ENCODE measurements around the gene MS4A4A. TPM values are rescaled to one million over a fixed set of nuclear protein-coding genes. Genes with fewer than 3 reads are reported as not detected.

MS4A4A gene
- total and polyA plus RNA-seq, 2 of the 4 experiments (the other 2 are of a cell fraction): not detected

- TF ChIP-seq RCOR1 (IDR thresholded peaks at IDR 0.05; ENCODE audit: insufficient replicate concordance, low read length) (no peak), RAD21 (IDR thresholded peaks at IDR 0.05; ENCODE audit: low read length) (no peak), SMC3 (IDR thresholded peaks at IDR 0.05; ENCODE audit: low read depth, low read length) (no peak), FOS (IDR thresholded peaks at IDR 0.05; ENCODE audit: low read depth, low read length) (no peak), USF2 (IDR thresholded peaks at IDR 0.05; ENCODE audit: low read depth, low read length) (no peak), RFX5 (IDR thresholded peaks at IDR 0.05; ENCODE audit: low read depth, low read length) (no peak), MAFK (IDR thresholded peaks at IDR 0.05; ENCODE audit: low read depth, low read length) (no peak), CTCF (conservative IDR thresholded peaks at IDR 0.05; ENCODE audit: low read depth, low read length) (no peak), MXI1 (IDR thresholded peaks at IDR 0.05; ENCODE audit: borderline replicate concordance, low read depth, low read length) (no peak), MAZ (IDR thresholded peaks at IDR 0.05; ENCODE audit: borderline replicate concordance, low read depth, low read length) (no peak)
- H4K8ac ChIP-seq (ENCODE audit: low read depth in 2 of 2, low read length in 2 of 2): no peak overlapping the region
- no peaks in the 10 kb centered on the region for H4K20me1 ChIP-seq (ENCODE audit: insufficient read depth, low read length)
- dilution Hi-C loops (cut with HindIII; ENCODE audit: low sequenced_read_pairs, unreplicated experiment) (no loop called here), in situ Hi-C loops (cut with MboI; ENCODE audit: low sequenced_read_pairs) (no loop called here), intact Hi-C loops (cut with micrococcal nuclease) (no loop called here)
- H2AFZ ChIP-seq (replicated peaks; ENCODE audit: low read length, poor library complexity): no peak overlapping the region
- no peak overlapping the region for H4K91ac ChIP-seq (ENCODE audit: insufficient read depth, low read depth, low read length)
- no peak overlapping the region for H3K4ac ChIP-seq (ENCODE audit: low read depth, low read length)
- no TSS peak for BruUV-seq (replicated peaks)
- no peak overlapping the region for H3K56ac ChIP-seq (ENCODE audit: extremely low read depth, insufficient read depth, low read length)
- H2BK5ac ChIP-seq (ENCODE audit: low read depth, low read length, poor library complexity, severe bottlenecking): no peak overlapping the region
- no peak overlapping the region for H3K14ac ChIP-seq (replicated peaks; ENCODE audit: low read depth, low read length)
- no peak overlapping the region for H3K18ac ChIP-seq (ENCODE audit: low read depth, low read length)
- no peak overlapping the region for H2BK120ac ChIP-seq (ENCODE audit: low read depth, low read length)
- H3K27me3 ChIP-seq (ENCODE audit: control insufficient read depth, insufficient read depth, low read length): no peaks in the 10 kb centered on the region
- no peaks in the 10 kb centered on the region for H3K36me3 ChIP-seq (ENCODE audit: control insufficient read depth, insufficient read depth, low read length)
- no peaks in the 10 kb centered on the region for H3K9me1 ChIP-seq (ENCODE audit: insufficient read depth, low read length)
- H4K5ac ChIP-seq (ENCODE audit: low read depth, low read length): no peak overlapping the region
- H3K23ac ChIP-seq (ENCODE audit: low read depth, low read length): no peak overlapping the region
- no peaks in the 10 kb centered on the region for H3K4me1 ChIP-seq (ENCODE audit: control insufficient read depth, insufficient read depth, low read length)
- H2BK15ac ChIP-seq (ENCODE audit: low read depth, low read length): no peak overlapping the region
- H3K4me2 ChIP-seq (ENCODE audit: low read depth, low read length): no peak overlapping the region
- no peaks in the 10 kb centered on the region for H3K79me1 ChIP-seq (ENCODE audit: low read depth in 1 of 2, low read length in 2 of 2)
- H3K27ac ChIP-seq (ENCODE audit: insufficient read depth, low read length): no peak overlapping the region
- no peak for DNase-seq
- H2BK20ac ChIP-seq (ENCODE audit: low read depth, low read length): no peak overlapping the region
- H2AK5ac ChIP-seq (ENCODE audit: low read depth, low read length): no peak overlapping the region
- no peak overlapping the region for H3K9ac ChIP-seq (ENCODE audit: low read depth, low read length)
- no peak for ATAC-seq (ENCODE audit: low read depth)
- peaks cover 5% of the 10 kb centered on the region for H3K9me3 ChIP-seq (ENCODE audit: control insufficient read depth, insufficient read depth, low read length)
- no CpG with 5 or more reads among the region's 1 CpG for WGBS, 2 experiments (ENCODE audit: extremely low coverage in 2 of 2, insufficient read length in 1 of 2)
- H3K4me3 ChIP-seq (ENCODE audit: insufficient read depth, low read depth, low read length): no peak overlapping the region
- ChIA-PET CTCF (no interaction called here), POLR2A (ENCODE audit: unreplicated experiment) (no interaction called here)
- H2AK9ac ChIP-seq (replicated peaks; ENCODE audit: low read depth, low read length, poor library complexity): no peak overlapping the region
Observed at GRCh38 chr11:60288531-60288930, 8.1 kb downstream of the MS4A4A start.

All from IMR-90 (cell line).